Measurements from ENCODE around the gene ZNF619. TPM values are rescaled to one million over a fixed set of nuclear protein-coding genes. Genes with fewer than 3 reads are reported as not detected.

ZNF619 gene
- total RNA-seq, 1 donor from 2014 or later, result 5.6 TPM

DNA sequence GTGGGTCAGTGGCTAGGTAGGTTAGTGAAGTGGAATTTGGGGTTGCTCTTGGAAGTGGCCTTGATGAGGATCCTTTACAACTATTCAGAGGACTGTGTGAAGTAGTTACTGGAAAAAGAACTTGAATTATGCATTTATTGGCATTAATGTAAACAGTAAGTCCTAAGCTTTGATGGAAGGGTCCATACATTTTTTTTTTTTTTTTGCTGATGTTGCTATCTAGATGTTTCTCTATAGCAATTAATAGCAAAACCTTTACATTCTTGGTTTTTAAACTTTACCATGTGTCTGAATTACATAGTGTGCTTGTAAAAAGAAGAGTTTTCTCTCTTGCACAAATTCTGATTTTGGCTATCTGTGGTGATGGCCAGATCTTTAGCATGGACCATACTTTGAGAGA is 57.4 kb downstream of the ZNF619 start:
- no peak for DNase-seq

Small RNA genes lying within 50 kb of the gene (small RNA-seq; reads per million reads assigned to genes)
- gene RNU5B-2P (ENCODE audit: low replicate concordance), result 9.4 reads per million, percentile 92 among the genes with 10 or more reads in this experiment

Other genes with a start within 250 kb of the ZNF619 start
- gene EIF1B, start 167.4 kb upstream of the ZNF619 start, total RNA-seq, result 26.4 TPM
- gene ENTPD3, start 89.9 kb upstream of the ZNF619 start, total RNA-seq, result 0.79 TPM
- gene RPL14, start 19.8 kb upstream of the ZNF619 start, total RNA-seq, result 287 TPM
- 1.6 TPM for gene ZNF620, start 28.9 kb downstream of the ZNF619 start, total RNA-seq
- gene ZNF621, start 47.8 kb downstream of the ZNF619 start, total RNA-seq, result 12.9 TPM